SU-DHL-6 (cell line): ENCODE data around the gene TTL.

Experiments used
- H2AFZ ChIP-seq: fragments of 200-600 bp; sonication (generic); 2 replicates; pipeline ENCODE4 v1.6.1; 2014; ENCODE audit warnings: low read depth, mild to moderate bottlenecking, moderate library complexity, mixed read lengths, antibody characterized with exemption, low read length; ENCODE audit not compliant: severe bottlenecking
- H3F3A ChIP-seq: fragments of 200-600 bp; shearing (Covaris generic); 2 replicates; pipeline ENCODE4 v1.6.0; 2016; ENCODE audit warnings: antibody characterized with exemption, mild to moderate bottlenecking; ENCODE audit not compliant: insufficient read depth
- H3K27ac ChIP-seq: fragments of 200-600 bp; sonication (generic); 2 replicates; pipeline ENCODE4 v1.5.1; 2016; ENCODE audit warnings: low read depth, mild to moderate bottlenecking, low read length, moderate library complexity, mixed read lengths
- H3K27me3 ChIP-seq: fragments of 200-600 bp; sonication (generic), shearing (Covaris generic); 2 replicates; pipeline ENCODE4 v1.6.0; 2014; ENCODE audit warnings: mild to moderate bottlenecking, low read length
- H3K36me3 ChIP-seq: fragments of 200-600 bp; sonication (generic); 2 replicates; pipeline ENCODE4 v1.6.1; 2014; ENCODE audit warnings: mild to moderate bottlenecking, low read length, mixed read lengths
- H3K4me2 ChIP-seq: fragments of 300-600, 200-600 bp; shearing (Covaris generic), sonication (generic); 2 replicates; pipeline ENCODE4 v1.6.0; 2014; ENCODE audit warnings: low read length, low read depth, mild to moderate bottlenecking; ENCODE audit not compliant: poor library complexity, severe bottlenecking
- H3K4me3 ChIP-seq: fragments of 200-600 bp; sonication (generic); 2 replicates; pipeline ENCODE4 v1.5.1; 2014; ENCODE audit warnings: antibody characterized with exemption, low read length, mild to moderate bottlenecking, mixed read lengths; ENCODE audit not compliant: insufficient read depth, poor library complexity, severe bottlenecking
- H3K79me2 ChIP-seq: fragments of 200-600 bp; sonication (generic); 2 replicates; pipeline ENCODE4 v1.6.1; 2014; ENCODE audit warnings: mild to moderate bottlenecking, low read length, moderate library complexity; ENCODE audit not compliant: insufficient read depth
- H3K9ac ChIP-seq: fragments of 200-600 bp; sonication (generic); 2 replicates; pipeline ENCODE4 v1.7.0; 2014; ENCODE audit warnings: mild to moderate bottlenecking, low read length
- H3K9me2 ChIP-seq: fragments of 200-600 bp; sonication (generic); replicated peaks from 2 replicates; pipeline ENCODE4 v1.6.1; 2014; ENCODE audit warnings: low read length; ENCODE audit not compliant: insufficient read depth
- H3K9me3 ChIP-seq: fragments of 200-600 bp; sonication (generic); 2 replicates; pipeline ENCODE4 v1.6.1; 2014; ENCODE audit warnings: low read length, mixed read lengths; ENCODE audit not compliant: insufficient read depth
- H4K20me1 ChIP-seq: fragments of 200-600 bp; sonication (generic); 2 replicates; pipeline ENCODE4 v1.6.1; 2014; ENCODE audit warnings: low read depth, mild to moderate bottlenecking, antibody characterized with exemption, low read length, moderate library complexity, mixed read lengths
- EZH2phosphoT487 ChIP-seq: fragments of 200-600 bp; sonication (generic), shearing (Covaris generic); conservative IDR thresholded peaks from 2 replicates; pipeline ENCODE4 v1.6.1; 2018; ENCODE audit warnings: mild to moderate bottlenecking, antibody characterized with exemption, low read length, moderate library complexity, mixed read lengths
- TF ChIP-seq, protein P1 (sequence below): fragments of 200-600 bp; sonication (generic); IDR thresholded peaks from one replicate; pipeline ENCODE4 v1.5.1; 2017; ENCODE audit warnings: antibody characterized with exemption, mild to moderate bottlenecking, low read length, moderate library complexity; ENCODE audit not compliant: insufficient read depth, poor library complexity, severe bottlenecking

TTL gene

DNA sequence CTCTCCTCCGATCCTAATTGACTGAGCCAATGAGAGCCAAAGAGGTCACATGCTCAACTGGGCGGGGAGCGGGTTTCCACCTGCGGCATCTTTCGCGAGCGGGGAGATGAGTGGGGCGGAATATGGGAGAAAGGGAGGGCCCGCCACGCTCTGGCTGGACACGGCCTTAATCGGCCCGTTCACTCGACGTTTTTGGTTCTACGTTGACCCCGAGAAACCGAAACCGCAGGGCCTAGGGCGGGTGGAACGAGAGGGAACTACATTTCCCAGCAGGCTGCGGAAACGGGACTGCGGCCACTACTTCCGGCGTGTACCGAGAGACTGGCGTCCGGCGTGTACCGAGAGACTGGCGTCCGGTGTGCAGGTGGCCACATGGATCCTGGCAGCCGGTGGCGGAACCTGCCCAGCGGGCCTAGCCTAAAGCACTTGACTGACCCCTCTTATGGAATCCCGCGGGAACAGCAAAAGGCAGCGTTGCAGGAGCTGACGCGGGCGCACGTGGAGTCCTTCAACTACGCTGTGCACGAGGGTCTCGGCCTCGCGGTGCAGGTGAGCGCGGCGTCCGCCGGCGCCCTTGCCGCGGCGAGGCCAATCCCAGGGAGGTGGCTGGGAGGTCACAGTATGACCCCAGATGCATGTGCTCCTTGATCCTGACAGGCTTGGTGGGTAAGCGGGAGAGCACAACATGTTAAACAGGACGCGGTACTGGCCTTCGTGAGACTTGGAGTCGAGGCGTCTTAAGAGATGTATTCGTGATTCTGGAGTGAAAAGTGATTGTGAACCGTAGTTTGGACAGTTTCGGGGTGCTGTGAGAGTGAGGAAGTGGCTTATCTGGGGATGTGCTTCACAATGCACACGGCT is 60.4 kb downstream of the TTL start, which contains the start of gene POLR1B:
TSS of gene POLR1B (plus strand) at position 343 of the 861 bp plus-strand sequence. CDS start at position 373, 30 bp downstream.
- peaks cover 7% of the 10 kb centered on the region for H3K36me3 ChIP-seq
- H3F3A ChIP-seq = peaks cover 21% of the 10 kb centered on the region
- H3K9me3 ChIP-seq = no peaks in the 10 kb centered on the region
- H4K20me1 ChIP-seq = no peaks in the 10 kb centered on the region
- peak within 1 kb of the TSS; percentile 76 for H3K4me3 ChIP-seq
- no peaks in the 10 kb centered on the region for H3K9me2 ChIP-seq
- no peaks in the 10 kb centered on the region for H3K27me3 ChIP-seq
- peak within 1 kb of the TSS; percentile 91 for H2AFZ ChIP-seq
- H3K4me2 ChIP-seq = peak within 1 kb of the TSS; percentile 87
- peak within 1 kb of the TSS; percentile 82 for H3K27ac ChIP-seq
- H3K9ac ChIP-seq = peak within 1 kb of the TSS; percentile 82
- peaks cover 50% of the 10 kb centered on the region for H3K79me2 ChIP-seq
- TF ChIP-seq, protein P1, sequence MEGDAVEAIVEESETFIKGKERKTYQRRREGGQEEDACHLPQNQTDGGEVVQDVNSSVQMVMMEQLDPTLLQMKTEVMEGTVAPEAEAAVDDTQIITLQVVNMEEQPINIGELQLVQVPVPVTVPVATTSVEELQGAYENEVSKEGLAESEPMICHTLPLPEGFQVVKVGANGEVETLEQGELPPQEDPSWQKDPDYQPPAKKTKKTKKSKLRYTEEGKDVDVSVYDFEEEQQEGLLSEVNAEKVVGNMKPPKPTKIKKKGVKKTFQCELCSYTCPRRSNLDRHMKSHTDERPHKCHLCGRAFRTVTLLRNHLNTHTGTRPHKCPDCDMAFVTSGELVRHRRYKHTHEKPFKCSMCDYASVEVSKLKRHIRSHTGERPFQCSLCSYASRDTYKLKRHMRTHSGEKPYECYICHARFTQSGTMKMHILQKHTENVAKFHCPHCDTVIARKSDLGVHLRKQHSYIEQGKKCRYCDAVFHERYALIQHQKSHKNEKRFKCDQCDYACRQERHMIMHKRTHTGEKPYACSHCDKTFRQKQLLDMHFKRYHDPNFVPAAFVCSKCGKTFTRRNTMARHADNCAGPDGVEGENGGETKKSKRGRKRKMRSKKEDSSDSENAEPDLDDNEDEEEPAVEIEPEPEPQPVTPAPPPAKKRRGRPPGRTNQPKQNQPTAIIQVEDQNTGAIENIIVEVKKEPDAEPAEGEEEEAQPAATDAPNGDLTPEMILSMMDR = no peak
- no peak for TF ChIP-seq EZH2phosphoT487

DNA sequence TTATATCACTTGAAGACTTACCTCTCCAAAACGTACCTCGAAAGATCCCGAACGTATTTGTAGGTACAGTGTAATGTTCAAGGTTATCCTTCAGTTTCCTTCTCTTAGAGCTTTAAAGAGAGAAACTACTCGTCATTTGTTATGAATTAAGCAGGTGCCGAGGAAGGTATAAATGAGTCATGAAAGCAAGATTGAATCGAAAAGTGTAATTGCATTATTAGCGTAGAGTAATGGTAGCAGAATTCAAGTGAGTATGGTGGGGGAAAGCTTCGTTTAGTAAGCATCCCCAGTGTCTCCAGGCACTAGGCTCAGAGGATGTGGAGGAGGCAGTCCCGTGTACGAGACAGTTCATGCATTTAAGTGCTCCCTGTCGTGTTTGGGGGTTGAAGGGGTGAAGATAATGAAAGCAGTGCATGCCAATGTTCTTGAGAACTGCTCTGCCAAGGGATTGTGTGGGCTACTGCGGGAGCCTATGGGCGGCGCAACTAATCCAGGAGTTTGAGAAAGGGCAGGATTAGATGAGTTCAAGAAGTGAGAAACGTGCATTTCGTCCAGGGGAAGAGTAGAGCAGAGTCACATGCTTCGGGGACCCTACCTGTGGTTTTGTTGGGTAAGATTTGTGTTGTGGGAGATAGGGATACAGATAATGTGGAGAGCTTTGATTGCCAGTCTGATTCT is 61.2 kb downstream of the TTL start:
- Histone ChIP-seq H2AFZ (peak overlapping the region; percentile 91), H3K9me2 (no peaks in the 10 kb centered on the region), H3K9ac (peak overlapping the region; percentile 82), H3K36me3 (peaks cover 13% of the 10 kb centered on the region), H3K9me3 (no peaks in the 10 kb centered on the region), H3K27me3 (no peaks in the 10 kb centered on the region), H3K79me2 (peaks cover 58% of the 10 kb centered on the region), H3K27ac (peak overlapping the region; percentile 82), H3K4me2 (peak overlapping the region; percentile 87), H4K20me1 (no peaks in the 10 kb centered on the region), H3K4me3 (peak overlapping the region; percentile 76), H3F3A (peaks cover 21% of the 10 kb centered on the region)
- TF ChIP-seq, protein P1 = no peak
- no peak for TF ChIP-seq EZH2phosphoT487

DNA sequence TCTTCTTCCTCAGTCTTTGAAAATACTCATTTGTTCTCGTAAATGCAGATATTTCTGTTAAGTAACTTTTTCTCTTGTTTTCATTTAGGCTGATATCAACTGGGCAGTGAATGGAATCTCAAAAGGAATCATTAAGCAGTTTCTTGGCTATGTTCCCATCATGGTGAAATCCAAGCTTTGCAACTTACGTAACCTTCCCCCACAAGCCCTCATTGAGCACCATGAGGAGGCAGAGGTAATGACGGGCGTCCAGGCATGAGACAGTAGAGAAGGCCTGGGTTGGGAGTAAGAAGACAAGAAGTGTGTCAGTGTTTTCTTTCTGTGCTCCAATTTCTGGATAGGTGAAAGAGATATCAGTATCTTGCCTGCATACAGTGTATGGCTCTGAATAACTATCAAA is 65.4 kb downstream of the TTL start:
- TF ChIP-seq, protein P1 = no peak
- TF ChIP-seq EZH2phosphoT487 = no peak
- Histone ChIP-seq H3K79me2 (peaks cover 63% of the 10 kb centered on the region), H3K4me3 (no peak overlapping the region), H3K27me3 (no peaks in the 10 kb centered on the region), H3K9me3 (no peaks in the 10 kb centered on the region), H3K9me2 (no peaks in the 10 kb centered on the region), H3K27ac (no peak overlapping the region), H3K4me2 (no peak overlapping the region), H4K20me1 (no peaks in the 10 kb centered on the region), H3F3A (no peaks in the 10 kb centered on the region), H3K36me3 (peaks cover 47% of the 10 kb centered on the region), H3K9ac (no peak overlapping the region), H2AFZ (no peak overlapping the region)
